DND-41 (cell line): ENCODE measurements around the gene CDH5.

Experiments used
- ATAC-seq: fragments of 200-7000 bp; cut with Tn5 transposase; 3 replicates; pipeline ENCODE4 v1.9.1; 2021; ENCODE audit warnings: low read depth; ENCODE audit not compliant: insufficient read depth
- DNase-seq: peaks from one replicate; pipeline ENCODE4 v3.0.0-alpha.2; 2020
- H2AFZ ChIP-seq: 2 replicates; pipeline ENCODE4 v1.6.0; 2012; ENCODE audit warnings: low read depth, low read length
- H3K27ac ChIP-seq: 2 replicates; pipeline ENCODE4 v1.5.1; 2012; ENCODE audit warnings: low read length, inconsistent platforms
- H3K27me3 ChIP-seq: fragments of 200-600 bp; sonication (generic); 2 replicates; pipeline ENCODE4 v1.6.0; 2012; ENCODE audit warnings: low read length, mild to moderate bottlenecking, inconsistent platforms; ENCODE audit not compliant: insufficient read depth, poor library complexity
- H3K36me3 ChIP-seq: 2 replicates; pipeline ENCODE4 v1.5.1; 2012; ENCODE audit warnings: low read length, inconsistent platforms; ENCODE audit not compliant: insufficient read depth
- H3K4me1 ChIP-seq: 2 replicates; pipeline ENCODE4 v1.5.1; 2012; ENCODE audit warnings: mild to moderate bottlenecking, low read length; ENCODE audit not compliant: insufficient read depth
- H3K4me2 ChIP-seq: 2 replicates; pipeline ENCODE4 v1.6.0; 2012; ENCODE audit warnings: mild to moderate bottlenecking, moderate library complexity, low read length, inconsistent platforms; ENCODE audit not compliant: insufficient read depth
- H3K4me3 ChIP-seq, 2 experiments: fragments of 200-600 bp in 1 of 2; shearing (Covaris generic) in 1 of 2; 2 replicates each; pipeline ENCODE4 v1.5.1; 2012 to 2016; ENCODE audit warnings: inconsistent platforms in 2 of 2, low read length in 2 of 2, mild to moderate bottlenecking in 2 of 2, low read depth in 1 of 2, moderate library complexity in 1 of 2
- H3K79me2 ChIP-seq: 2 replicates; pipeline ENCODE4 v1.6.0; 2012; ENCODE audit warnings: low read length, inconsistent platforms; ENCODE audit not compliant: insufficient read depth
- H3K9ac ChIP-seq: 2 replicates; pipeline ENCODE4 v1.6.0; 2012; ENCODE audit warnings: low read depth, mild to moderate bottlenecking, inconsistent platforms, low read length, moderate library complexity
- H3K9me3 ChIP-seq: 2 replicates; pipeline ENCODE4 v1.5.1; 2012; ENCODE audit warnings: low read length, moderate library complexity, mild to moderate bottlenecking, inconsistent platforms; ENCODE audit not compliant: insufficient read depth, severe bottlenecking
- H4K20me1 ChIP-seq: 2 replicates; pipeline ENCODE4 v1.6.0; 2012; ENCODE audit warnings: low read length; ENCODE audit not compliant: insufficient read depth
- EZH2 ChIP-seq: IDR thresholded peaks from 3 replicates; pipeline ENCODE4 v1.6.1; 2012; ENCODE audit warnings: borderline replicate concordance, low read depth, mild to moderate bottlenecking, moderate library complexity, low read length, inconsistent platforms; ENCODE audit not compliant: severe bottlenecking
- TF ChIP-seq, protein P1 (sequence below): IDR thresholded peaks from 2 replicates; pipeline ENCODE4 v1.5.1; 2012; ENCODE audit warnings: borderline replicate concordance, low read length, moderate library complexity, mild to moderate bottlenecking; ENCODE audit not compliant: poor library complexity, severe bottlenecking; ENCODE audit errors: extremely low read depth

The CDH5 gene

DNA sequence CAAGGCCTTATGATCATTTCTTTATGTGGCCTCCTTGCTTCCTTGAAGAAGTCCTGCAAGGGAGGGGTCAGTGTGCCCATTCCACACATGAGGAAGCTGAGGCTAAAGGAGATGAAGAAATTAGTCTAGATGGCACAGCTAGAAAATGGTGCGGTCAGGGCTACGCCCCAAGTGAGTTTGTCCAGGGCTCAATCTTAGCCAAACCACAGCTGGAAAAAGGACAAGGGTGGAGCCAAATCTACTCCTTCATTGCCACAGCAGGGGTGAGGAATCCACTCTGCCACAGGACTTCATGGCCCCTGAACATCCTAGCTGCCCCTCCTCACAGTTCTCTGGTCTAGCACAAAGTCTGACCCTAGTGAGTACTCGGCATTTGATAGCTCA, 76.8 kb downstream of the CDH5 start:
- Histone ChIP-seq H3K27me3 (no peaks in the 10 kb centered on the region), H3K9ac (no peak overlapping the region), H3K79me2 (no peaks in the 10 kb centered on the region), H3K27ac (no peak overlapping the region), H4K20me1 (no peaks in the 10 kb centered on the region), H3K4me3 (no peak overlapping the region), H2AFZ (no peak overlapping the region), H3K36me3 (no peaks in the 10 kb centered on the region), H3K9me3 (no peaks in the 10 kb centered on the region), H3K4me2 (no peak overlapping the region), H3K4me1 (no peaks in the 10 kb centered on the region)
- DNase-seq, result no peak
- no peak for ATAC-seq
- TF ChIP-seq, protein P1, sequence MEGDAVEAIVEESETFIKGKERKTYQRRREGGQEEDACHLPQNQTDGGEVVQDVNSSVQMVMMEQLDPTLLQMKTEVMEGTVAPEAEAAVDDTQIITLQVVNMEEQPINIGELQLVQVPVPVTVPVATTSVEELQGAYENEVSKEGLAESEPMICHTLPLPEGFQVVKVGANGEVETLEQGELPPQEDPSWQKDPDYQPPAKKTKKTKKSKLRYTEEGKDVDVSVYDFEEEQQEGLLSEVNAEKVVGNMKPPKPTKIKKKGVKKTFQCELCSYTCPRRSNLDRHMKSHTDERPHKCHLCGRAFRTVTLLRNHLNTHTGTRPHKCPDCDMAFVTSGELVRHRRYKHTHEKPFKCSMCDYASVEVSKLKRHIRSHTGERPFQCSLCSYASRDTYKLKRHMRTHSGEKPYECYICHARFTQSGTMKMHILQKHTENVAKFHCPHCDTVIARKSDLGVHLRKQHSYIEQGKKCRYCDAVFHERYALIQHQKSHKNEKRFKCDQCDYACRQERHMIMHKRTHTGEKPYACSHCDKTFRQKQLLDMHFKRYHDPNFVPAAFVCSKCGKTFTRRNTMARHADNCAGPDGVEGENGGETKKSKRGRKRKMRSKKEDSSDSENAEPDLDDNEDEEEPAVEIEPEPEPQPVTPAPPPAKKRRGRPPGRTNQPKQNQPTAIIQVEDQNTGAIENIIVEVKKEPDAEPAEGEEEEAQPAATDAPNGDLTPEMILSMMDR, result no peak
- no peak for TF ChIP-seq EZH2

DNA sequence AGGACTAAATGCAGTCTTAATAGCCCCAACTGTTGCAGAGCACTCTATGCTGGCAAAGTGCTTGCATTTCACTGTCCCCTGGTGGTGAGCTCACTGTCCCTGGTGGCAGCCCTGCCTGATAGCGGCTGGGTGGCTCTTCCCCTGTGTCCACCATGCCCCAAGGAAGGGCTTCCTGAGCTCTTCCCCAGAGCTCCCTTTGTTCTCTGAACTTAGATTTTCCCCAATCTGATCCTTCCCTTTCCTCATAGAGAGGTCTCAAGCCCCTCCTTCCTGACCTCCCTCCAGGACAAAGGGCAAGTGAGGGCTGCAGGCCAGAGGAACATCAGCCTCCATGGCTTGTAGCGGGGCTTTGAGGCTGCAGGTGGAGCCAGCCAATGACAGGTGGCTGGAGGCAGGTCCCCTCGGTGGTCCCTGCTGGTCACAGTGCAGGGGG, 77.6 kb downstream of the CDH5 start:
- DNase-seq (no peak), ATAC-seq (no peak)
- Histone ChIP-seq H3K9ac (no peak overlapping the region), H4K20me1 (no peaks in the 10 kb centered on the region), H3K9me3 (no peaks in the 10 kb centered on the region), H2AFZ (no peak overlapping the region), H3K27ac (no peak overlapping the region), H3K36me3 (no peaks in the 10 kb centered on the region), H3K4me2 (no peak overlapping the region), H3K79me2 (no peaks in the 10 kb centered on the region), H3K4me3 (no peak overlapping the region), H3K4me1 (no peaks in the 10 kb centered on the region), H3K27me3 (no peaks in the 10 kb centered on the region)
- no peak for TF ChIP-seq EZH2
- TF ChIP-seq, protein P1, result no peak

DNA sequence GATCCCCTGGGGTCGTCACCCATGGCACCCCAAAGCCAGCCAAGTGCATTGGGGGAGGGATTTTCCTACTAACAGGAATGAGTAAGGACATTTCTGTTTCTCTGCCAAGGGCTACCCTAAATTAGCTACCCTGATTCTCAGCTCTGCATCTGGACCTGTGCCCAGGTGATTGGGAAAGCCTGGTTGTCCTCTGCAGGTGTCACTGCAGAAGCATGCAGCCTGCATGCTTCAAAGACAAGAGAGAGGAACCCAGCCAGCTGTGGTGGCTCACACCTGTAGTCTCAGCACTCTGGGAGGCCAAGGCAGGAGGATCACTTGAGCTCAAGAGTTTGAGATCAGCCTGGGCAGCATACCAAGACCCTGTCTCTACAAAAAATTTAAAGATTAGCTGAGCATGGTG, 80.2 kb downstream of the CDH5 start:
- no peak for ATAC-seq
- TF ChIP-seq, protein P1, result no peak
- TF ChIP-seq EZH2, result no peak

DNA sequence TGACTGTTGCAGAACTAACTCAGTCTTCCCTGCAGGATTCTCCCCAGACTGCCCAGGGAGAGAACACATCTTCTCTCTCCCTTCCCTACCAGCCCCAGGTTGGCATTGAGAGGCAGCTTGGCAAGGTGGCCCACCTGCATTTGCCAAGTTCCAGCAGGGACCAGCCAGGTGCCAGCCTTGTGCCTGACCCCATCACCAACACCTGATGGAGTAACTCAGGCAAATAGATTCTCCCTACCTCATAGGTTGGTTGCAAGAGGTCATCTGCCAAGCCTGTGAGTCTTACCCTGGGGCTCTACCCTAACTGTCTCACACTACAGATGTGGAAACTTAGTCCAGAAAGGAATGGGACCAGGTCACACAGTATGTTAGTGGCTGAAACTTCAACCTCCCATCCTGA, 81.0 kb downstream of the CDH5 start:
- no peak overlapping the region for H3K27ac ChIP-seq
- no peak for ATAC-seq
- no peak overlapping the region for H3K4me2 ChIP-seq
- no peaks in the 10 kb centered on the region for H3K27me3 ChIP-seq
- no peaks in the 10 kb centered on the region for H3K79me2 ChIP-seq
- H3K9me3 ChIP-seq, result no peaks in the 10 kb centered on the region
- H3K9ac ChIP-seq, result no peak overlapping the region
- no peaks in the 10 kb centered on the region for H4K20me1 ChIP-seq
- TF ChIP-seq, protein P1, result no peak
- TF ChIP-seq EZH2, result no peak
- H3K36me3 ChIP-seq, result no peaks in the 10 kb centered on the region
- no peak overlapping the region for H2AFZ ChIP-seq
- no peaks in the 10 kb centered on the region for H3K4me1 ChIP-seq
- H3K4me3 ChIP-seq, result no peak overlapping the region
- no peak for DNase-seq

More for the DNA sequence above, 80.2 kb downstream of the CDH5 start:
- Histone ChIP-seq H3K9me3 (no peaks in the 10 kb centered on the region), H3K4me1 (no peaks in the 10 kb centered on the region), H3K36me3 (no peaks in the 10 kb centered on the region), H2AFZ (no peak overlapping the region), H3K27ac (no peak overlapping the region), H4K20me1 (no peaks in the 10 kb centered on the region), H3K4me3 (no peak overlapping the region), H3K79me2 (no peaks in the 10 kb centered on the region), H3K9ac (no peak overlapping the region), H3K27me3 (no peaks in the 10 kb centered on the region), H3K4me2 (no peak overlapping the region)
- DNase-seq, result no peak
